HG02884 (cell line): ENCODE results near the gene DUSP22.

ENCODE experiments used
- ATAC-seq: cut with Tn5 transposase; IDR thresholded peaks from one replicate; pipeline ENCODE4 v1.9.1; 2021; ENCODE audit warnings: mild to moderate bottlenecking, moderate library complexity; ENCODE audit not compliant: unreplicated experiment

Gene DUSP22

DNA sequence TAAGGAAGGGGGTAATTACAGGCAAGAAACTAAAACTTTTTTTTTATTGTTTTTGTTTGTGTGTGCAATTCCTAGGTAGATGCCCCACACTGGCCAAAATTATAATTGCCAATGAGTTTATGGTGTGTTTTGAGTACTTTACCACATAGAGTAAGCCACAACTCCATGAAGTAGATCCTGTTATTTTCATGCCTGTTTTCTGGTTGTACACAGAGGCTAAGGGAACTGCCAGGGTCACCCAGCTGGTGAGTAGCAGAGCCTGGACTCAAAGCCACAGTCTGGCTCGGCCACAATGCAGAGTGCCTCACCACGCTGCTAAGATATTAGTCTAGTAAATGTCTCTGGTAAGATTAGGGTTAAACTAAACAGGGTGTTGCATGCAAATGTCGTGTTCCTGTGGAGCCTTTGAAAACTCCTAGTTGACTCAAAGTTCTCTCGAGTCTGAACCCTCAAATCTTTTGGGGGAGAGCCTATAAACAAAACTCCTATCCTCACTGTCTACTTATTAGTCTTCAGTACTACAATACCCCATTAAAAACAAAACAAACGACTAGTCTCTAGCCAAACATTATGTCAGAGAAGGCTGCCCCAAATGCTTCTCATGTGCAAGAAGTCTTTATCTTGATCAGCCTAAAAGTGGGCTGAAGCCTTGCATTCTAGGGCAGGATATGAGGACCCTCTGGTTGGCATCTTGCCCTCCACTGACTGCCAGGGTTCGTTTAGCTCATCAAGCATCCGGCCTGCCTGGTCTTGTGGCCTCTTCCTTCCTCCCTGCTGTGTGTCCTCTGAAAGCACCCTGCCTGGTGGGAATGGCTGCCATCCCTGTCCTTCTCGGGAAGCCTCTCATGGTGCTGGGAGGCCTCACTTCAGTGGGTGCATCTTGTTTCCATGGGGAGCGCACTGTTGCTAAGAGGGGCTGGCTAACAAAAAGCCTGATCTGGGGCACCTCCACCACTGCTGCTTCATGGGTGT, 4.2 kb downstream of the DUSP22 start:
- ATAC-seq = peak; percentile 27

- ATAC-seq = no peak
Measured at GRCh38 chr6:297571-298232, 5.4 kb downstream of the DUSP22 start.

GRCh38 chr6:298233-299103, 6.2 kb downstream of the DUSP22 start:
- ATAC-seq = peak; percentile 35

DNA sequence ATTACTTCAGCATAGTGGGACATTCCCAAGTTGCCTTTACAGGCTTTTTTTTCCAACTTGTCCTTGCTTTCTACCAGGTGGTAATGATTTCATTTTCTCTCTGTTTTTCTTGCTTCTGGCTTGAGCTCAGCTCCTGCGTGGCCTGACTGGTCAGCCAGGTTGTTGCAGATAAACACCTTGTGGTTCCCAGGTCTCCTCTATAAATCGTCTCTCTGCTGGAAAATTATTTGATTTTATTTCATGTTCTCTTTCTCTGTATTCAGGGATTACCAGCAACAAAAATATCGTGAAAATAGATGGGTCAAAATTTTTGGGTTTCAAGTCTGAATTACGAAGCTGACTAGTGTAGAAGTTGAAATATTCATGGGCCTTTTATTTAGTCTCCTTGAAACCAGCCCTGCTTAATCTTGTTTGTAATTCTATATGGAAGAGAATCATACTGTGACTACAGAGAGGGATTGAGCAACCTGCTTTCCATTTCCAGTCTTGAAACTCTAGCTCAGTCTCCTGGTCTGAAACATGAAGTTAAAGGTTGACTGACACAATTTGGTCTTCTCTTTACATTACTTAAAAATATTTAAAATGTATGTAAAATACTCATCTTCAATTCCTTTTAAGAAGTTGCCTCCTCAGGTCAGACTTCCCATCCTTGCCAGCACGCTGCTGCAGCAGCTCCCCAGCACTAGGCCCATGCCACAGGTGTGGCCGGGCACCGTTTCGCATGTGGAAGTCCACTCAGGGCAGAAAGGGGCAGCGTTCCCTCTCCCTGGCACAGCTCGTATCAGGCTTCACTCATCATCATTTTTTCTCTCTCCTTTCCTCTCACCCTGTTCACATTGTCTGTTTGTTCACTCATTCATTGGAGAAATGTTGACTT, 7.1 kb downstream of the DUSP22 start:
- ATAC-seq = no peak

DNA sequence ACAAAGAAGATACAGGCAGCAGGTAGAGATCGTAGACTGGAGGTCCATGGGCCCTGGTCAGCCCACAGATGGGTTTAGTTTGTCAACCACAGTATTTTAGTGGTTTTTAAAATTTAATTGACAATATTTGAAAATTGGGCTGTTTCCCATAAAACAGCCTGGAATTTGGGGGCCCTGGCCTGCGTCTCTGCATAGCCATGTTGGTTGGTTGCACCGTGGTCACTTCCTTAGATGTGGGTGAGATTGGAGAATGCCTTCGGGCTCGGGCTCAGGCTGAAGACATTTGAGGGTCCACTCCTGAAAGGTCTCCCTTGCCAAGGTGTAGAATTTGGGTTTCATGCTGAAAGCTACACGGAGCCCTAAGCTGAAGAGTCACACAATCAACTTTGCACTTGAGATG, 7.7 kb downstream of the DUSP22 start:
- ATAC-seq = no peak

GRCh38 chr6:300494-301198, 8.4 kb downstream of the DUSP22 start:
- ATAC-seq = no peak

DNA sequence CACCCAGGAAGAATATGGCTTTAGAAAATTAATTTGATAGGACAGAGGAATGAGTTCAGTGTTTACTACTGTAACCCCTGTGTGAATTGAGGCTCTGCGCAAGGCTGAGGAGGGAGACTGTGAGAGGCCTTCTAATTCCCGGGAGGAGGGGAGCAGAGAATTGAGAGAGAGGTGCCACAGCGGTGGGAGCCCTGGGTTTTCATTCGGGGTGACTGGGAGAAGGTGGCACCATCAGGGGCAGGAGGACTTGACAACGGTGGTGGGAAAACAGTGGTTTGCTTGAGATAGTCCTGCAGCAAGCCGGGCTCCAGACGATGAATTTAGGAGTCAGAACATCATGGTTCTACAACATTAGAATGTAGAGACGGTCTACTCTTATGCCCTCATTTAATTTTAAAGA, 9.2 kb downstream of the DUSP22 start:
- no peak for ATAC-seq

GRCh38 chr6:301929-302705, 9.8 kb downstream of the DUSP22 start:
- no peak for ATAC-seq

GRCh38 chr6:302760-303159, 10.5 kb downstream of the DUSP22 start:
- no peak for ATAC-seq

- ATAC-seq = no peak
Measured at GRCh38 chr6:303263-303662, 11.0 kb downstream of the DUSP22 start.

DNA sequence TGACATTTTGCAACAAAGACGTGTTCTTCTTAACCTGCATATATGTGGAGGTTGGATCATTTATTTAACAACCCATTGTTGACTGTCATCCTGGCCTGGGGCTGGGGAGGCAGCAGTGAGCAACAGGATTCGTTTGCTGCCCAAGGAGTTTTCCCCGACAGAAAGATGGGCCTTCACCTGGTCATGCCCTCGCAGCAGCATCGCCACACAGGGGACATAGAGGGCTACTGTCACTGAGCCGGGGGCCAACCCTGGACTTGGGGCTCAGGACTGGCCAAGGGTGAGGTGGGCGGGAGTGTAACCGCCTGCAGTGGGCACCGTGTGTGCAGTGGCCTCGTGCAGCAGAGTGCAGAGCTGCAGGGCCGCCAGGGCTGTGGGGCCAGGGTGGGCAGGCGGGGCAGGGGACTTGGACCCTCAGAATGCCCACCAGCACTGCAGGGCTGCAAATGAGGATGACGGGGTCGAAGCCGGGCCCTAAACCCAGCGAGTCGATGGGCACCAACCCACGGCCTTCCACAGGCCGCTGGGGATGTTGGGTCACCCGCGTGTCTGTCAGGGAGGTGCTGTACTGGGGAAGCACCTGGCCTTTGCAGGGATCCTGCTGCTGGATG, 11.8 kb downstream of the DUSP22 start:
- ATAC-seq = no peak

- ATAC-seq = no peak
Measured at GRCh38 chr6:304833-305370, 12.6 kb downstream of the DUSP22 start.

DNA sequence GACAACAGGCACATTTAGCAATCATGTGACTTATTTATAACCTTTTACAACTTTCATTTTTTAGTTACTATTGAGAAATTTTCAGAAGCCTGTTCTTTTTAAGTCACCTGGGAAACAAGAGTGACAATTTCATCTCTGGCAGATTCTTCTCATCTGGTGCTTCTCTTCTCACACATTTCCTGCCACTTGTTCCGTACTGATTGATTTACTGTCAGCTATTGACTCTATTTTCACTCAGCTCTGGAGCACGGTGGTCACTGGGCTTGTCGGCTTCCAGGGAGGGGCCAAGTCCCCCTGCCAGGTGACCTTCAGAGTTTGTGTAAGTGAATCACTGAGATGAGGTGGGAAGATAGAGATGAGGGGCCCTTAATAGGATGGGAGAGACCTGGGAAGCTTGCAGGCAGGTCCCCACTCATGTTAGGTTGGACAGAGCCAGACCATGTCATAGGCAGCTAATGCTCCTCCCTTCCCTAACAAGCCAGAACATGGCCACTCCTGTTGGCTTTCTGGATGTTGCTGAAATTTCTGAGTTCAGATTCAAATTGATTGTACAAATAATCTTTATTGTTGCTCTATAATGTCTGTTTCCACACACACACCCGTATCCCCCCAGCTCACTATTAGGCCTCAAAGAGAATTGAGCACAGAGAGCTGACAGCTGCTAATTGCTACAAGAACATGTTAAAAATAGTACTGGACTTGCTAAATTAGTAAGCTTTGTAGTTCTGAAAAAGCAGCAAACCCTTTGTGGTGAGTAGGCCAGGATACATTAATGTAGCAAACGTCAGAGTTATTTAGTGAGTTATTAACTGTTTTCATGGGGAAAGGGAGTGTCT, 13.3 kb downstream of the DUSP22 start:
- ATAC-seq = peak; percentile 90

DNA sequence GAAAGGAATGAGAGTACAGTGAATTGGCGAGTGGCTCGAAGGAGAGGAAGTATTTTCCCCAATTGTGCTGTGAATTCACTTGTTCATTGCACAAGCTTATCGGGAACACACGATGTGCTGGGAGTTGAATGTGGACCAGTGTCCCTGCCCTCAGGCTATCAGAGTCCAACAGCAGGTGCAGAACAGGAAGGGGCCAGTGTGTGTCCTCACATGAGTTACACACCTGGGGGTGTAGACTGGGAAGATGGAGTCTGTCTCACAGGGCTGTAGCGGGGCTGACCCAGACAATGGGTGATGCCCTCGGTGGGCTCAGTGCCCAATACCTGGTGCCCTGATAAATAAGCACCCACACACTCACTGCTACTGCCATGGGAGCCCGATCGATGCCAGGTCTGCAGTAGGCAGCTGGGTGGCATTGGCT, 14.4 kb downstream of the DUSP22 start:
- ATAC-seq = no peak

GRCh38 chr6:307065-307814, 15.0 kb downstream of the DUSP22 start:
- no peak for ATAC-seq

DNA sequence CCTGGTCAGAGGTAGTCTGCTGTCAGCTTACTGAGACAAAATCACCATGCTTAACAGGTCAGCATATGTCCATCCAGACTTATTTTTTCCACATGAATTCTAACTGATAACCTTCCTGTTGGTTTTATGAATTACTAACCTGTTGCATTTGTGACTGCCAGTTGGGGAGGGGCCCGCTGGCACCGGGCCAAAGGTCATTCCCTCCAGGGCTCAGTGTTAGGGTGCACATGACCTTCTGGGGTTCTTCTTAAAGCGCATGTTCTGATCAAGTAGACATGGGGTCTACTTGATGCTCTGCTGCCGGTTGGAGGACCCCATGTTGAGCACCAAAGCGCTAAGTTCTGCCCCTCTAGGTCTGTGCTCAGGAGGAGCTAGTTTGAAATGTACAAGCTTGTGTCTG, 15.6 kb downstream of the DUSP22 start:
- no peak for ATAC-seq

GRCh38 chr6:308307-308706, 16.0 kb downstream of the DUSP22 start:
- no peak for ATAC-seq
